Fibroblast of lung (primary cell): ENCODE measurements around the gene ADD2.

Experiments
- EZH2 ChIP-seq: IDR thresholded peaks from 2 replicates; pipeline ENCODE4 v1.5.1; 2012; ENCODE audit warnings: low read length, control low read depth, mild to moderate bottlenecking; ENCODE audit errors: missing control alignments
- TF ChIP-seq, protein P1 (sequence below), 2 donors: IDR thresholded peaks in 1 of 2; conservative IDR thresholded peaks in 1 of 2; 1 replicate in 1 of 2; 2 replicates in 1 of 2; pipeline ENCODE4 v1.5.1; 2011 to 2012; ENCODE audit warnings: low read length in 2 of 2, control low read depth in 1 of 2, inconsistent platforms in 1 of 2, low read depth in 1 of 2, mild to moderate bottlenecking in 1 of 2

- TF ChIP-seq, protein P1, sequence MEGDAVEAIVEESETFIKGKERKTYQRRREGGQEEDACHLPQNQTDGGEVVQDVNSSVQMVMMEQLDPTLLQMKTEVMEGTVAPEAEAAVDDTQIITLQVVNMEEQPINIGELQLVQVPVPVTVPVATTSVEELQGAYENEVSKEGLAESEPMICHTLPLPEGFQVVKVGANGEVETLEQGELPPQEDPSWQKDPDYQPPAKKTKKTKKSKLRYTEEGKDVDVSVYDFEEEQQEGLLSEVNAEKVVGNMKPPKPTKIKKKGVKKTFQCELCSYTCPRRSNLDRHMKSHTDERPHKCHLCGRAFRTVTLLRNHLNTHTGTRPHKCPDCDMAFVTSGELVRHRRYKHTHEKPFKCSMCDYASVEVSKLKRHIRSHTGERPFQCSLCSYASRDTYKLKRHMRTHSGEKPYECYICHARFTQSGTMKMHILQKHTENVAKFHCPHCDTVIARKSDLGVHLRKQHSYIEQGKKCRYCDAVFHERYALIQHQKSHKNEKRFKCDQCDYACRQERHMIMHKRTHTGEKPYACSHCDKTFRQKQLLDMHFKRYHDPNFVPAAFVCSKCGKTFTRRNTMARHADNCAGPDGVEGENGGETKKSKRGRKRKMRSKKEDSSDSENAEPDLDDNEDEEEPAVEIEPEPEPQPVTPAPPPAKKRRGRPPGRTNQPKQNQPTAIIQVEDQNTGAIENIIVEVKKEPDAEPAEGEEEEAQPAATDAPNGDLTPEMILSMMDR (conservative IDR thresholded peaks at IDR 0.05 in 1 of 2, IDR thresholded peaks at IDR 0.05 in 1 of 2; ENCODE audit: low read depth in 1 of 2, low read length in 2 of 2): no peak
- no peak for TF ChIP-seq EZH2
Observed at GRCh38 chr2:70698847-70699246, 69.2 kb downstream of the ADD2 start.
